HG03108 (cell line): Measurements from ENCODE around the gene NBPF26.
"Not testable (repeated sequence)": the region's sequence is repeated elsewhere in the genome, so short reads cannot be mapped to it uniquely, and the experiment has no call there.

Experiments
- ATAC-seq: cut with Tn5 transposase; IDR thresholded peaks from one replicate; pipeline ENCODE4 v1.9.1; 2021; ENCODE audit warnings: moderate library complexity; ENCODE audit not compliant: unreplicated experiment

The NBPF26 gene

DNA sequence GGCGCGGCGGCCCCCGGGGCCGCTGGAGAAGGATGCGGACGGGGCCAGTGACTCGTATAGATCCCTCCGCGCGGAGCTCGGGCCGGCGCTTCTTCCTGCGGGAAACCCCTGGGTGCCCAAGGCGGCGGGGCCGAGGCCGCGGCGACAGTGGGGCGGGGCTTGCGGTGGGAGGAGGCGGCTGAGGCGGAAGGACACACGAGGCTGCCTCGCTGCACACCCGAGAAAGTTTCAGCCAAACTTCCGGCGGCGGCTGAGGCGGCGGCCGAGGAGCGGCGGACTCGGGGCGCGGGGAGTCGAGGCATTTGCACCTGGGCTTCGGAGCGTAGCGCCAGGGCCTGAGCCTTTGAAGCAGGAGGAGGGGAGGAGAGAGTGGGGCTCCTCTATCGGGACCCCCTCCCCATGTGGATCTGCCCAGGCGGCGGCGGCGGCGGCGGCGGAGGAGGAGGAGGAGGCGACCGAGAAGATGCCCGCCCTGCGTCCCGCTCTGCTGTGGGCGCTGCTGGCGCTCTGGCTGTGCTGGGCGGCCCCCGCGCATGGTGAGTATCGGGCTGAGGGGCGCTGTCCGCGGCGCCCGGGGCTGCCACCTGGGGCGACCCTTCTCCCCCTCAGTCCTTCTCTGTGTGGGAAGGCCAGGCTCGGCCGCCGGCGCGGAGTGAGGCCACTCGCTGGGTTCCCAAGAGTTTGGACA is at the start of gene NBPF26:
TSS of gene NBPF26 (plus strand) at position 231 of the 688 bp plus-strand sequence.
- not testable (repeated sequence) for ATAC-seq

DNA sequence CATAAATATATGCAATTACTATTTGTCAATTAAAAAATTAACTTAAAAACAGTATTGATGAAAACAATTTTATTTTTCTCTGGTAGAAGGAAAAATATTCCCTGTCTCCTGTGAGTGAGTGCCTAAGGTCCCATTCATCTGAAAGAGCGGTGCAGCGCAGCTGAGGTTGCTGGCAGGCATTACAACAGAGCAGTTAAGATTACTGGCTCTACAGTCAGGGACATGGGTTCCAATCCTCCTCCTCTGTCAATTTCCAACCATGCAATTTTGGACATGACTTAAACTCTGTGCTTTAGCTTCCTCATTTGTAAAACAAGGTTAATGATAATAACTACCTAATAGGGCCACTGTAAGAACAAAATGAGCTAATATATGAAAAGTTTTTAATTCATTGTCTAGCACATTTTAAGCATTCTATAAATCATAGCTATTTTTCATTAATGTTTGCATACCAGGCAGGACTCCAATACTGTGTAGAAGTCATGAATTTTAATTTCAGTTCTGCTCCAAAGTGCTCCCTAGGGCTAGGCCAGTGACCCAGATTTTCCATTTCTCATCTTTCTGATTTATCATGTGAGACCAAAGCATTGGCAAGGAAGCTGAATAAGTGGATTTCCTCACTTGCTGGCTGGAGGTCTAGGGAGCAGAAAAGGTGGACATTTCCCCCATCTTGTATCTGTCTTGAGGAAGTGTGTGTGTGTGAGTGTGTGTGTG is 43.5 kb upstream of the NBPF26 start:
- not testable (repeated sequence) for ATAC-seq

DNA sequence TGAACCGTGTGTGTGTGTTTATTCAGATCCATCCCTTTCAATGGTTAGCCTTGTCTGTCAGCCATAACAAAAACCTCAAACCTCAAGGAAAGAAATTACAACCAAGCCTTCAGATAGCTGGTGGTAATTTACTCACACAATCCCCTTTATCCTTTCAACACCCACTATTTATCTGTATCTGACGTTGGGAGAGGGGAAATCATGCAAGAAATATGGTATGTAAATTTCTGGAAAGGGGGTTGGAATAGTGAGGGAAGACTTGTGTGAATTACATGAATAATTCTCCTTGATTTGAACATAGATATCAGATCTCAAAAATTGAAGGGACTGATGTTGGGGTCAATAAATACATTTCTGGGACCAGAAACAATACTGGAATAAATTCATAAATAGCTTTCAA is 42.8 kb upstream of the NBPF26 start:
- not testable (repeated sequence) for ATAC-seq

DNA sequence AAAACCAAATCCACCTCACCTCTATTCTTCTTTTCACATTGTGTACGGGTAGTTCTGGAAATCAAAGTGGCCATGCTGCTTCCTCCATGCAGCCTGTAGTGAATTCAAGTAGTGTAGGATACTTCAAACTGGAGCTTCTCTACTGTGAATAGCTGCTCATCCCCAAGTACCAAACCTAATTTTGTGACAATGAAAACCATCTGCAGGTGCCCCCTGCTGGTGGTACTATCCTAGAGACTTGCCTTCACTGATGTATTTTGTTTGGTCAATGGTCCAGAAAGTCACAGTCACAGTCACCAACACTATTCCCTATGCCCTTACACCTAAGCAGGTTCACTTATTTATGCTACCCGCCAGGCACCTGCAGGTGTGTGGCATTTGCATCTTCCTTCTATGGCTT is 39.3 kb upstream of the NBPF26 start:
- ATAC-seq: not testable (repeated sequence)

DNA sequence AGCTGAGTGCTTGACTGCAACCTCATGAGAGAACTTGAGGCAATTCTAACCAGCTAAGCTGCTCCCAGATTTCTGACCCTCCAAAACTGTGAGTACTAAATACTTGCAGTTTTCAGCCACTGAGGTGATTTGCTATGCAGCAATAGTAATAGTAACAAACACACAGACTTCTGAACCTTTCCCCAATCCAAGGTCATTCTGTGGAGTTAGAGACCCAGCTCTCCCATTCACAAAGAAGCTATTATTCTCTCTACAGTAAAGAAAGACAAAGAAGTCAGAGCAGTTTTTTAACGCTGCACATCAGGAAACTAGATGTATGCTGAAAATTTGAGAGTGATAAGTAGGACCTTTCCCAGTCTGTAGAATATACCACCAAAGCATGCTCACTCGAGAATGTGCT is 38.1 kb upstream of the NBPF26 start:
- ATAC-seq: not testable (repeated sequence)

DNA sequence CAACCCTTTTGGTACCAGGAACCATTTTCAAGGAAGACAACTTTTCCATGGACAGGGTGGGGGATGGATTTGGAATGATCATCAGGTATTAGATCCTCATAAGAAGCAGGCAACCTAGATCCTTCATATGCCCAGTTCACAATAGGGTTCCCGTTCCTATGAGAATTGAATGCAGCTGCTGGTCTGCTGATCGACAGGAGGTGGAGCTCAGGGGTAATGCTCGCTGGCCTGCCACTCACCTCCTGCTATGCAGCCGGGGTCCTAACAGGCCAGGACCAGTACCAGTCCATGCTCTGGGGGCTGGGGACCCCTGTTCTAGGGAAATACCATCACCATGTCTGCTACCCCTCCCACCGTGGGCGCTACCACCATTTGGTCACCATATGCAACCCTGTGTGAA is 36.5 kb upstream of the NBPF26 start:
- ATAC-seq: not testable (repeated sequence)

DNA sequence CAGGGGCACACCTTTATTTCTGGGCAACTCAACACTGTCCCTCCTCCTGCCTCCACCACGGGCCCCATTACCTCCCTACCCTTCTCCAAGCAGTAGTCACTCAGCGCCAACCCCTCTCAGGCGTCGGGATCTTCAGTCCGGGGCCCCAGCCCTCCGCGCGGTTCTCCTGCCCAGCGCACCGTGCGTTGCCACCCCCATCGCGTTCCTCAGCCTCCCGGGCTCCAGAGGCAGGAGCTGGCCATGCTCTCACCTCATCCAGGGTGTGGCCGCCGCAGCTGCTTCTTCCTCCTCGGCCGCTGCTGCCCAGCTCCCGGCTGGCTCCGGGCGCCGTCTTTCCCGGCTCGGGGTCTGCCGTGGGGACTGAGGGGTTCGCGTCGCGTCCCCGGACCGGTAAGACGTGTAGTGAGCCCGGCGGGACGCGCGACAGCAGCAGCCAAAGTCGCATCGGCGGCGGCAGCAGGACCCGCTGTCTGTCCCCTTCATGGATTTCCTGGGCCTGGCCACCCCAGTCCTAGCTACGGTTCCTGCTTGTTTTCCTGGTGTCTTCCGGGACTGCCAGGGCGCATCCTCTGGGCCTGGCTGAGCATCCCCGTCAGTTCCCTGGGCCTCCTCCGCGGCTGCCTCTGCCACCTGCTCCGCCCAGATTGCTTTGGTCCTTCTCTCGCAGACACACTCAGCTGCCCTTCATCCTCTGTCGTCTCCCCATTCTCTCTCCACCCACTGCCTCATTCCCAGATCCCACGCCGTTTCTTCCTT is 22.8 kb upstream of the NBPF26 start:
- ATAC-seq: not testable (repeated sequence)

DNA sequence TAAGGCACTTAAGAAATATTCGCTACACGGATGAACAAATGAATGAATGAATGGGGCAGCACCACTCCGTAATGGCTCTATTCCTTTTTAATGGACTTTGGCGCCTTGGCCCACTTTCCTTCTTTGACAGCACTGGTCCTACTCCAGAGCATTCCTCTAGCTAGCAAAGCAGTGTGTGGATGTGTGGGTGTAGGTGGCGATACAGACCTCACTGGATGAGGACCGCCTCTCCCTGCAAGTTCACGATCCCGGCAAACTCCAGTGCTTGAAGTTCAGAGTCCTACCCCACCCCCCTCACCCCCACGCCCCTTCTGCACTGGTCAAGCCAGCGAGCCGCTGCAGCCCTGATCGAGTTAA is 409 bp upstream of the NBPF26 start:
- not testable (repeated sequence) for ATAC-seq

DNA sequence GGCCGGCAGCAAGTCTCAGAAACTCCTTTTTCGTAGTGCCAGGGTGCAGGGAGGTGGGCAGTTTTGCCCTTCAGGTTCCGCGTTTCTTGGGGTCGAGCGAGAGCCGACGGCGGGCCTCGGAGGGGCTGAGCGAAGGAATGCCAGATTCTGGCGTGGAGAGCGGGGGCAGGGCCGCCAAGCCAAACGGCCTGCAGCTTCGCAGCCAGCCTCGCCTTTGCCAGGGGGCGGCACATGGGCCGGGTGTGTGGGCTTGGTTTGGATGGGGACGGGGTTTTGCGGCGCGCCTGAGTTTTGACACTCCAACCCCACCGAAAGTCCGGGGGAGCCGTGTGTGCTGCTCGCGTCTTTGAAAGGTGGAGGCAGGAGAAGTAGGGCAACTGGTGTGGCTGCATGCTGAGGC is 762 bp downstream of the NBPF26 start:
- not testable (repeated sequence) for ATAC-seq

DNA sequence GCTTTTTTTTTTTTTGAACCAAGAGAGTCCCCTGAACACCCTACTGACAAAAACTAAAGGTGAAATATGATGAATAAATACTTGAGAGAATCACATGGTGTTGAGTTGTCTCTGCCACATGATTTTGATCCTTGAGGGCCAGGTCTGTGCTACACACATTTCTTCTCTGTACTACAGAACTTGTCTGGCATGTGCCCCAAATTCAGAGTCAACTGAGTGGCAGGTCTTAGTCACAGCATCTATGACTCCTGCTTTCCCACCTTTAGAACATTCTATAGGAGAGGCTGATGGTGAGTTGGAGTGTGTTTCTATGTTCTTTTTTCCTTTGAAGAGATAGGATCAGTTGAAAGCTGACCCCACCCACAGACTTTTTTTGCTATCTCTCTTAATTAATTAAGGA is 5.1 kb downstream of the NBPF26 start:
- ATAC-seq: not testable (repeated sequence)

DNA sequence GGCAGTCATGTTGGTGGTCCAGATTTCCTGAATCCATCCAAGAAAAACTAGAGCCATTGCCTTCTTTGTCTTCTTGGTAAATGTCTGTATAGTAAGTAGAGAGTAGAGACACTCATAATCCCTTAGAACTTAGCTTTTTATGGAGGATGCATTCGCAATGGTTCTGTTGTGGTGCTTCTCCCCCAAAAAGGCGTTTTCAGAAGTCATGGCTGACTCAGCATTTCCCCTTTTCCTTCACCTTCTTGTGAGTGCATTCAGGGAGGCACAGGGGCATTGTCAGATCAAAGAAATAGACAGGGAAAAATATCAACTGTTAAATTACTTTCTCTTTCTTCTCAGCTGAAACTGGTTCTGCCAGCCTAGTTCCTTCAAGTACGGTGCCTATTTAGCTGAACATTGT is 45.3 kb downstream of the NBPF26 start:
- ATAC-seq: not testable (repeated sequence)

DNA sequence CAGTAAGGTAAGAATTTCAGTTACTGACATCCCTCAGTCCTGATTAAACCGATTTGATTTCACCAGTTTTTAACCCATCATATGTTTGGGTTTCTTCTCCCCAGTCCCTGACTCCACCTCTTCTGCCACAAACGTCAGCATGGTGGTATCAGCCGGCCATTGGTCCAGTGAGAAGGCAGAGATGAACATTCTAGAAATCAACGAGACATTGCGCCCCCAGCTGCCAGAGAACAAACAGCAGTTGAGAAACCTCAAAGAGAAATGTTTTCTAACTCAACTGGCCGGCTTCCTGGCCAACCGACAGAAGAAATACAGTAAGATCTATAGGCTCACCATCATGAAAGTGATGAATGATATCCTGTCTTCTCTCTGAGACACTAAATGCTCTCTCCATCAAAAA is 81.7 kb downstream of the NBPF26 start:
- not testable (repeated sequence) for ATAC-seq

DNA sequence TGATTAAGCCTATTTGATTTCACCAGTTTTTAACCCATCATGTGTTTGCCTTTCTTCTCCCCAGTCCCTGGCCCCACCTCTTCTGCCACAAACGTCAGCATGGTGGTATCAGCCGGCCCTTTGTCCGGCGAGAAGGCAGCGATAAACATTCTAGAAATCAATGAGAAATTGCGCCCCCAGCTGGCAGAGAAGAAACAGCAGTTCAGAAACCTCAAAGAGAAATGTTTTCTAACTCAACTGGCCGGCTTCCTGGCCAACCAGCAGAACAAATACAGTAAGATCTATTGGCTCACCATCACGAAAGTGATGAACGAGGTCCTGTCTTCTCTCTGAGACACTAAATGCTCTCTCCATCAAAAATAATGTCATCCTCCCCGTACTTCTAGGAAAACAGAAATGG is 88.1 kb downstream of the NBPF26 start:
- ATAC-seq: not testable (repeated sequence)

DNA sequence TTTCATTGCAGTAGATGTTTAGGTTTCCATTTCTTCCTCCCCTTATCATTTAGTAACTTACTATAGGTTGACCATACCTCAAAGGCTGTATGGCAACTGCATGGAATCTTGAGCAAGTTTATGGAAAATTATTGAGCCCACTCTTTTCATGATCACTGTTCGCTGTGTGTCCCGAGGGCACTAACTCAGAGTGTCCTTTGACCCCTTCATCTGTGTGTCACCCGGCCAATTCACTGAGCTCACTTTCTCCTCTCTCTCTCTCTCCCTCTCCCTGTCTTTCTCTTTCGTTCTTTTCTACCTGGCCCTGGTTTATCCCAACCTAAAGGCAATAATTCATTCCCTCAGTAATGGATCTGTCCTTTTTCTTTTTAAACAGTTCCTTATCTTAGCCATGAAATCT is 101.3 kb downstream of the NBPF26 start:
- not testable (repeated sequence) for ATAC-seq

DNA sequence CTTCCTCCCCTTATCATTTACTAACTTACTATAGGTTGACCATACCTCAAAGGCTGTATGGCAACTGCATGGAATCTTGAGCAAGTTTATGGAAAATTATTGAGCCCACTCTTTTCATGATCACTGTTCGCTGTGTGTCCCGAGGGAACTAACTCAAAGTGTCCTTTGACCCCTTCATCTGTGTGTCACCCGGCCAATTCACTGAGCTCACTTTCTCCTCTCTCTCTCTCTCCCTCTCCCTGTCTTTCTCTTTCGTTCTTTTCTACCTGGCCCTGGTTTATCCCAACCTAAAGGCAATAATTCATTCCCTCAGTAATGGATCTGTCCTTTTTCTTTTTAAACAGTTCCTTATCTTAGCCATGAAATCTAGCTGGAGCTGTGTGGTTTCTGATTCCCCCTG is 102.9 kb downstream of the NBPF26 start:
- not testable (repeated sequence) for ATAC-seq

DNA sequence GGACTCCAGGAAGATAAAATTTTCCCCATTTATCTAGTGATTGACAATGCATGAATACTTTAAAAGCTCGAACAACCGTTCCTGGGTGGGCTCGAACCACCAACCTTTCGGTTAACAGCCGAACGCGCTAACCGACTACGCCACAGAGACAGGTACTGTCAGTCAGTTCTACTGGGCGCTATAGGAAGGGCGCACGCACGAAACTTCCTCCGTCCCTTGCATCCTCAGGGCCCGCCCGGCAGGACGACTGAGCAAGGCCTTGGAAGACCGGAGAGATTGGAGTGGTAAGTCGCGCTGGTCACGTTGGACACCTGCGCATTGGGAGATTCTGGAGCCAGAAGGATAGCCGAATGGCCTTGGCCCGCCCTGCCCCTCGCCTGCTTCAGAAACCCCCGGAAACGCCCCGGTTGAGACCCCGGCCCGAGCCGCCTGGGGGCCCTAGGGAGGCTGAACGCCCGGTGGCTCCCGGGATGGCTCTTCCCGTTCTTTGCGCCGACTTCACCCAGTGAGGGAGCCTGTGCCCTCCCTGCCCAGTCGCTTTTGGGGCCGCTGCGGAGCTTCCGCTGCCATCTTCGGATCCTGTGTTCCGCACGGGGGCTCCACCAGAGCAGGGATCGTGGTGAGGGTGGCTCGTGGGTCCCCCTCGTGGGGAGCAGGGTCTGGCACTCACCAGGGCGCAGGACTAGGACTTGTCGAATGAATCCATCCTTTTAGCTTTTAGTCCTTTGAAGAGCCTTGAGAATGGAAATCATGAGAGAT is 120.6 kb downstream of the NBPF26 start:
- not testable (repeated sequence) for ATAC-seq

DNA sequence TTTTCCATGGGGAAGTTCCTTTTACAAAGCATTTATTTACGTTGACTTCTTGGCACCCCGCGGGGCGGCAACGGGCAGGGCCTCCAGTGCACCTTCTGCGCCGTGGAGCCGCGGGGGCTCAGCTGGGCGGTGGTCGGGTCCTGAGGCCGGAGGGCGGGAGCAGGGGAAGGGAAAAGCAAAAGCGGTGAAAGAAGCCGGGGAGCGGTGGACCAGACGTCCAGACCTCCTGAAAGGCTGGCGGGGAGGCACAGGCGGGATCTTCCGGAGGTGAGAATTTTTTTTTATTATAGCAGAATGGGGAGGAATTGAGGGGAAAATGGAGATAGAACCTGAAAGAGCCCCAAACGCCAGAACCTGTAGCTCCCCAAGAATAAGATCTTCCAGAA is 121.2 kb downstream of the NBPF26 start:
- ATAC-seq: not testable (repeated sequence)

DNA sequence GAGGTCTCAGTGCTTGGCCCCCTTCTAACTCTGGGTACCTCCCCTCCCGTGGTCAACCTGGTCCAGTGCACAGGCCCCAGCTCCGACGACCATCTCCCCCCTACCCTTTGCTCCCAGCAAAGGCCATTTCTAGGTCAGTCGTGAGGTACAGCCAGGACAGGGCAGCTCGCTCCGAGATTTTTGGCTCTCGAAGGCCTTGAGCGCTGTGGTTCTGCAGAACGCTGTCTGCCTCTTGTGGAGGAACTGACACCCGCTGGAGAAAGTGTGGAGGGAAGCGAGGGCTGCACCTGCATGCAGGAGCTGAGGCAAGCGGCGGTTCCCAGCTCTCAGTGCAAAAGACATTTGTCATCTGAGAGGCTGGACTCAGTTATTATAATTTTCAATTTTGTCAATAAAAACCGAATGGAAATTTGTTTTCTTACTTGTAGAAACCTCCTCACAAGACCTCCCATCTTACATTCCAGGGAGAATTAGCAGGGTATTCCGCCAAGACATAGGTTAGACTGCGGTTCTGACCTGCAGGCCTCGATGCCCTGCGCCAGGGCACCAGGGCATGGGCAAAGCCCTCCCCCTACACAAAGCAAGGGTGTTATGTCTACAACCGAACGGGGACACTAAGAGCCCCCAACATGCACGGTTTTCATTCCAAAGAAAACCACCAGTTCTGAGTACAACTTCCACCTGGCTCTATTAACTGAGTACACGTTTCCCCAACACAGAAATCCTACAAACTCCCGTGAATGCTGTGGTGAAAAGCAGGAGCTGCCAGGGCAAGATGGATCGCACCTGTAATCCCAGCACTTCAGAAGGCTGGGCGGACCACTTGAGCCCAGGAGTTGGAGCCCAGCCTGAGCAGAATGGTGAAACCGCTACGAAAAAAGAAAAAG is 125.9 kb downstream of the NBPF26 start:
- ATAC-seq: not testable (repeated sequence)

DNA sequence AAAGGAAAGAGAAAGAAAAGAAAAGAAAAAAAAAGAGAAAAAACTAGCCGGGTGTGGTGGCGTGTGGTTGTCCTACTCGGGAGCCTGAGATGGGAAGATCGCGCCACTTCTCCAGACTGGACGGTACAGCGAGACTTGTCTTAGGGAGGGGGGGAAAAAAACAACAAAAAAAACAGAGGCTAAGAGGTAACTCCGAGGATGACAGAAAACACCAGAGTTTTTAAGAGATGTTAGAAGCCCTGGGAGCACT is 126.5 kb downstream of the NBPF26 start:
- peak; percentile 8 for ATAC-seq
